Kidney capillary endothelial cell (primary cell): ENCODE results near the gene OSBP2.

ENCODE experiments used
- DNase-seq: peaks from one replicate; pipeline ENCODE4 v3.0.0-alpha.2; 2018; ENCODE audit warnings: low spot score

The OSBP2 gene

GRCh38 chr22:30940685-30941362 is 246.2 kb downstream of the OSBP2 start:
- DNase-seq: no peak

GRCh38 chr22:30941363-30941740 is 246.7 kb downstream of the OSBP2 start:
- no peak for DNase-seq

- DNase-seq: no peak
These were observed 248.7 kb downstream of the OSBP2 start for GRCh38 chr22:30943368-30943767.

- no peak for DNase-seq
These were observed 250.3 kb downstream of the OSBP2 start for GRCh38 chr22:30944986-30945385.

- no peak for DNase-seq
These were observed 251.0 kb downstream of the OSBP2 start for GRCh38 chr22:30945653-30946052.

- no peak for DNase-seq
These were observed 251.7 kb downstream of the OSBP2 start for GRCh38 chr22:30946354-30946753.

GRCh38 chr22:30947173-30947815 is 252.6 kb downstream of the OSBP2 start:
- peak; percentile 26 for DNase-seq

GRCh38 chr22:30947816-30948454 is 253.3 kb downstream of the OSBP2 start:
- DNase-seq: peak; percentile 62

- DNase-seq: peak; percentile 10
These were observed 254.3 kb downstream of the OSBP2 start for GRCh38 chr22:30948930-30949342.

GRCh38 chr22:30949934-30950660 is 255.4 kb downstream of the OSBP2 start:
- no peak for DNase-seq

- no peak for DNase-seq
These were observed 258.5 kb downstream of the OSBP2 start for GRCh38 chr22:30953206-30953605.

- no peak for DNase-seq
These were observed 260.5 kb downstream of the OSBP2 start for GRCh38 chr22:30955153-30955552.
